Measurements from ENCODE around the gene TMEM244. TPM values are rescaled to one million over a fixed set of nuclear protein-coding genes. Genes with fewer than 3 reads are reported as not detected.

Gene TMEM244
- total RNA-seq, 4 donors from 2014 or later = not detected

DNA sequence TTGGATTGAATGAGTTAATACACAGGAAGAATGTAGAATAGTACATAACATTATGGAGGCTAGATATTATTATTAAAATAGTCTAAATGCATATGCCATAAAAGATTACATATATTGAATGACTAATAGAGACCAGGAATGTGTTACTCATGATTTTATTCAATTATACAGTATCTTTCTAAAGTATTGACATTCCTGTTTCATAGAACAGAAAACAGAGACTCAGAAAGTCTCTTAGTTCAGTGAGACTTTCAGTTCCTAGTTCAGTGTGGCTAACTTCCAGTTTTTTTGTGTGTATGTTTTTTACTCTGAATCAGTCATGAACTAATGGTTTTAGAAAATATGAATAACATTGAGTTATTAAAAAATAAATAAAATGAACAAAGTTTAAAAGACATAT is 34.6 kb upstream of the TMEM244 start:
- TF ChIP-seq, protein P1, sequence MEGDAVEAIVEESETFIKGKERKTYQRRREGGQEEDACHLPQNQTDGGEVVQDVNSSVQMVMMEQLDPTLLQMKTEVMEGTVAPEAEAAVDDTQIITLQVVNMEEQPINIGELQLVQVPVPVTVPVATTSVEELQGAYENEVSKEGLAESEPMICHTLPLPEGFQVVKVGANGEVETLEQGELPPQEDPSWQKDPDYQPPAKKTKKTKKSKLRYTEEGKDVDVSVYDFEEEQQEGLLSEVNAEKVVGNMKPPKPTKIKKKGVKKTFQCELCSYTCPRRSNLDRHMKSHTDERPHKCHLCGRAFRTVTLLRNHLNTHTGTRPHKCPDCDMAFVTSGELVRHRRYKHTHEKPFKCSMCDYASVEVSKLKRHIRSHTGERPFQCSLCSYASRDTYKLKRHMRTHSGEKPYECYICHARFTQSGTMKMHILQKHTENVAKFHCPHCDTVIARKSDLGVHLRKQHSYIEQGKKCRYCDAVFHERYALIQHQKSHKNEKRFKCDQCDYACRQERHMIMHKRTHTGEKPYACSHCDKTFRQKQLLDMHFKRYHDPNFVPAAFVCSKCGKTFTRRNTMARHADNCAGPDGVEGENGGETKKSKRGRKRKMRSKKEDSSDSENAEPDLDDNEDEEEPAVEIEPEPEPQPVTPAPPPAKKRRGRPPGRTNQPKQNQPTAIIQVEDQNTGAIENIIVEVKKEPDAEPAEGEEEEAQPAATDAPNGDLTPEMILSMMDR (IDR thresholded peaks at IDR 0.05; ENCODE audit: low read depth) = no peak

DNA sequence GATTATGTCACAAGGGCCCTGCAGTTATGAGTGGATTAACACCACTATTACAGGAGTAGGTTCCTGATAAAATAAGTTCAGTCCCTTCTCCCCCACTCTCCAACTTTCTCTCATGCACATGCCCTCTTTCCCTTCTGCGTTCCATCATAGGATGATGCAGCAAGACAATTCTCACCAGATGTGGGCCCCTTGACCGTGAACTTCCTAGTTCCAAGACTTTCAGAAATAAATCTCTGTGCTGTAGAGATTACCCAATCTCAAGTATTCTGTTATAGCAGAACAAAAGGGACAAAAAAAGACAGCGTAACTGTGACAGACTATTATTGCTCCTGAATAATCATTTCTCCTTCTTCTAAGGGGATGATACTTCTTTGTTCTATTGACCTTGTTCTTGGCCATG is 33.8 kb upstream of the TMEM244 start:
- TF ChIP-seq, protein P1 (IDR thresholded peaks at IDR 0.05; ENCODE audit: low read depth) = no peak

DNA sequence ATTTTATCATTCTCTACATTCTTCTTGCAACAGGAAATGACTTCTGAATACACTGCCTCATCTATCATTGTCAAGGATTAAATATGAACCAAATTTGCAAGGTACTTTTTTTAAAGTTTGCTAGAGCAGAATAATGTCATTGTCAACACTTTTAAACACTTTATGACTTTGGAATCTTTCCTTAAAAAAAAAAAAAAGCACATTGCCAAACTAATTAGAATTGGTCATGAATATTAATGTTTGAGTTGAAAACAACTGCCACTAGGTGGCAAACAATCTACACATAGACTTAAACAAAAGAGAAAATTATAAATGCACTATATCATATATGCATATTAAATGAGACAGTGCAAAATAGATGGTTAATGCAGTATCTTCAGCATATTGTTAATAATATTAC is 32.5 kb upstream of the TMEM244 start:
- TF ChIP-seq, protein P1 (IDR thresholded peaks at IDR 0.05; ENCODE audit: low read depth) = no peak

DNA sequence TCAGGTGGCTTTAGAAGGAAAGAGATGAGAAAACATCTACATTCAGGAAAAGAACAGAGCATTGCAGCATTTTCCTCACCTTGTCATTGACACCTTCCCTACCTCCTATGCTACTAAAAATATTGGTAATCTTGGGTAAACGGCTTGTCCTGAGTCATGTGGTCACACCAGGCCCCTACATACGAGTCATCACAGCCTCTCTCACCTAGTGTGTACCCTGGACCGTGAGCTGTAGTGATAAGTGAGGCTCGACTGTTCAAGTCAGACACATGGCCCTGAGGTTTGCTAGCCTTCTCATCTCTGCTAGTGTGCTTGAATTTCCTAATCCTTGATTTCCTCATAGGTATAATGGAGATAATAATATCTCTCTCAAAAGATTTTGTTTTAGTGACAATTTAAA is 29.6 kb upstream of the TMEM244 start:
- TF ChIP-seq, protein P1 (IDR thresholded peaks at IDR 0.05; ENCODE audit: low read depth) = no peak

DNA sequence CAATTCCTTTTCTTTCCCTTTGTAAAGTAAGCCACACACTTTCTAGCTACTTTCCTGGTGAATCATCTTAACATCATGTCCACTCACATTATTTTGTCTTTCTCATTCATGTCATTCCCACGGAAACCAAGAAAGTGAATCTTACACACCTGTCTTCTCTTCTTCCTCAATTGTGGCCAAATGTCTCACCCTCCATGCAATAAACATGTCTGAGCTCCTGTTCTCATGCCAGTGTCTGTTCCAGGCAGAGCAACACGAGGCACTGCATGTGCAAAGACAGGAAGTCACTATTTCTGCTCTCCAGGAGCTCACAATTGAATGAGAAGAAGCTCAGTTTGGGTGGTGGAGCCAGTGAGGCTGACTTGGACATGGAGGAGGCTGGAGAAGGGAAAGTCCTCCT is 29.0 kb upstream of the TMEM244 start:
- TF ChIP-seq, protein P1 (IDR thresholded peaks at IDR 0.05; ENCODE audit: low read depth) = no peak

DNA sequence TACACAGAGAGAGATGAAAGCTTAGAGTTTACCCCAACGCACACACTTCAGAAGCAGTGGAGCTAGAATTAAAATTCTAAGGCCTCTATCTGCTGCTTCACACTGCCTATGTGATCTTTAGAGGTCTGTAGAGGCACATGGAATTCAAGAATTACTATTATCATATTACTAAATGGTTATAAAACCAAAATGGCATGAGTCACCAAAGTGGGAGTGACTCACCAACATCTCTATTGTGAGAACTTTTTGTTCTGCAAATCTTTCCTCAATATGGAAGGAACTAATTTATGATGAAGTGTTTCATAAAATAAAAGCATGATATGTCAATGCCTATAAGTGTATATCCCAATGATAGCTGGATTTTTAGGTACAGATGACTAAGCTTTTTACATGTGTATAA is 28.5 kb upstream of the TMEM244 start:
- TF ChIP-seq, protein P1 (IDR thresholded peaks at IDR 0.05; ENCODE audit: low read depth) = no peak

DNA sequence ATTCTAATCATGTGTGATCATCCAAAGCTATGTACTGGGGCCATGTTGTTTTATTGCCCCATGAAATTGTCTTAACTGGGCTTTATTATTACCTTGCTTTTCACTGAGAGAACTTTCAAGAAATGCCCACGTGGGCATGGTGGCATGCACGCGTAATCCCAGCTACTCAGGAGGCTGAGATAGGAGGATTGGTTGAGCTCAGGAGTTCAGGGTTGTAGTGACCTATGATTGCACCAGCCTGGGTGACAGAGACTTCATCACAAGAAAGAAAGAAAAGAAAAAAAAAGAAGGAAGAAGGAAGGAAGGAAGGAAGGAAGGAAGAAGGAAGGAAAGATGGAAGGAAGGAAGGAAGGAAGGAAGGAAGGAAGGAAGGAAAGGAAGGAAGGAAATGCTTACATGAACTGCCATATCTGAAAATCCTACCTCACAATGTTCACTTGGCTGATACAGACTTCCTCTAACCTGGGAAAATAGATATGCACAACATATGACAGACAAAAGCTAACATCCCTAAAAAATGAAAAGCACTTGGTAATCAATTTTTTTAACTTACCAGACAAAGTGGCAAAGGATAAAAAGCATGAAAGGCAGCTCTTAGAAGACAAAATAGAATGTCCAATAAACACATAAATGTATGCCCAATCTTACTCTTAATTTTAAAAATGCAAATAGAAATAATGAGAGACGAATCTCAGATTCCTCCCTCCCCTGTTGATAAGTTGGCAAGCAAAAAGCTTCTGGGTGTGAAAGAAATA is 25.5 kb upstream of the TMEM244 start:
- TF ChIP-seq, protein P1 (IDR thresholded peaks at IDR 0.05; ENCODE audit: low read depth) = no peak

Measured in subcutaneous adipose tissue (tissue), 4 donors.